Neural crest cell (in vitro differentiated cells): ENCODE data around the gene TBC1D26. TPM values are rescaled to one million over a fixed set of nuclear protein-coding genes. Genes with fewer than 3 reads are reported as not detected.
"Not testable (repeated sequence)": the region's sequence is repeated elsewhere in the genome, so short reads cannot be mapped to it uniquely, and the experiment has no call there.

ENCODE experiments used
- DNase-seq: peaks from one replicate; pipeline ENCODE4 v3.0.0; 2021; ENCODE audit warnings: low read depth, mixed read lengths, low spot score
- H3K27ac Mint-ChIP-seq: one replicate; pipeline ENCODE4 v1.8.0; 2021; ENCODE audit warnings: mild to moderate bottlenecking, mixed read lengths; ENCODE audit not compliant: unreplicated experiment
- H3K27me3 Mint-ChIP-seq: 2 replicates; pipeline ENCODE4 v1.8.0; 2021; ENCODE audit warnings: low read depth, mild to moderate bottlenecking, mixed read lengths
- H3K36me3 Mint-ChIP-seq: 2 replicates; pipeline ENCODE4 v1.8.0; 2021; ENCODE audit warnings: low read depth, mild to moderate bottlenecking, mixed read lengths
- H3K4me1 Mint-ChIP-seq: 2 replicates; pipeline ENCODE4 v1.8.0; 2021; ENCODE audit warnings: mixed read lengths
- H3K4me3 Mint-ChIP-seq: one replicate; pipeline ENCODE4 v1.8.0; 2021; ENCODE audit warnings: mild to moderate bottlenecking, mixed read lengths
- H3K9me3 Mint-ChIP-seq: 2 replicates; pipeline ENCODE4 v1.8.0; 2021; ENCODE audit warnings: mixed read lengths
- total RNA-seq: library from RNA; stranded (reverse); gene quantifications from 2 replicates; pipeline ENCODE4 v1.2.1, GENCODE V29; 2021
- TF ChIP-seq, protein P1 (sequence below): fragments of 200-600 bp; sonication (generic); conservative IDR thresholded peaks from 2 replicates; pipeline ENCODE4 v1.5.0; 2021; ENCODE audit warnings: antibody characterized with exemption, mild to moderate bottlenecking

TBC1D26 gene
- total RNA-seq, 1 donor from 2014 or later, result 1.9 TPM

DNA sequence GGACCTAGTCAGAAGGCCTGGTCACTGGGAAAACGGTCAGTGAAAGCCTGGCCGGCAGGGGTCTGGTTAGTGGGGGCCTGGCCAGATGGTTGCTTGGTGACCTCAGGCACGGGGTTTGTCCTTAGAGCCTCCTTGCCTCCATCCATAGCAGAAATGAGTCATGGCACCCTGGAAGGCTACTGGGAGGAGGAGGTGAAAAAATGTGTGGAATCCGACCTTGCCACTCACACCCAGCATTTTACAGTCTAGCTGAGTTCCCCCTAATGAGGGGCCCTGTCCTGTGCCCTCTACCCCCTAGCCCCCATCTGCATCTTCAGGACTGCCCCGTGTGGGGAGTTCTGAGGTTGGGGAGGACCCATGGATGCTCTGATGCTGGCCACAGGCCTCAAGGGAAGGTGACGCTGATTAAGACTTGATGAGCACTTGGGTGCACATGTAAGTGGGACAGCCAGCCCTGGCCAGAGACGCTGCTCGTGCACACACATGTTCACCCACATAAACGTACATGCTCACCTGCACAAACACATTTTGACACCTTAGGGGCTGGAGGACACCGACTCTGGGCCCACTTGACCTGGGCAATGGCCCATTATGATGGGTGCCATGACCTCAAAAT lies 1.2 kb downstream of the TBC1D26 start:
- not testable (repeated sequence) for H3K27me3 Mint-ChIP-seq, H3K36me3 Mint-ChIP-seq, H3K4me1 Mint-ChIP-seq, H3K9me3 Mint-ChIP-seq, H3K27ac Mint-ChIP-seq, H3K4me3 Mint-ChIP-seq, DNase-seq

DNA sequence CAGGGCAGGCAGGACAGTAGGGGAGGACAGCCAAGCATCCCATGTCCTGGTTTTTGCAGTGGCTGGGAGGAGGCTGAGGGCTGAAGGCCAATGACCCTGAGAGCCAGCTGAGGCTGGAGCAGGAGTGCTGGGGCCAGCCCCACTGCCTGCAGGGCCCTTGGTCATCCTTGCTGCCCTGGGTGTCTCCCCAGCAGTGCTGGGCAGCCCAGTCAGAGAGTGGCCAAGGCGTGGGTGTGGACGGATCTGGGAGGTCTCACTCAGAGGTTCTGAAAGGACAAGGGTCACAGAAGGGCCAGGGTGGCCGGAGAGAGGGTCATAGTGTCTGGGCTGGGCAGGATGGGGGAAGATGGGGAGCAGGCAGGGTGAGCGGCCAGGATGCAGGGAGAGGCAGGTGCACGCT lies 4.5 kb downstream of the TBC1D26 start:
- not testable (repeated sequence) for DNase-seq, H3K4me3 Mint-ChIP-seq, H3K36me3 Mint-ChIP-seq, H3K9me3 Mint-ChIP-seq, H3K27ac Mint-ChIP-seq, H3K4me1 Mint-ChIP-seq, H3K27me3 Mint-ChIP-seq

DNA sequence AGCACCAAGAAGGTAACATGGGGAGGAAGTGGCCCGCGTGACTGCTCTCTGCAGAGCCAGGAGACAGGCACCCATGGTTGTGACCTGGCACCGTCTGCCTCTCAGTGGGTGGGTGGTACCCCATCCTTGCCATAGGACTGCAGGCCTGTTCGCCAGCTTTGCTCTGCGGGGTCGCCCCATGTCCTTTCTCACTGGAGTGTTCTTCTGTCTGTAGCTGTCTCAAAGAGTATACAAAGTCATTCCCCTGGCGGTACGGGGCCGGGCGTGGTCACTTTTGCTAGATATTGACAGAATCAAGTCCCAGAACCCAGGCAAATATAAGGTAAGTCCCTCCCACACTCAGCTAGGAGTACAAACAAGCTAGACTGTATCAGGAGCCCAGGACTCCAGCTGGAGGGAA lies 6.0 kb downstream of the TBC1D26 start:
- H3K9me3 Mint-ChIP-seq, result no peaks in the 10 kb centered on the region
- no peaks in the 10 kb centered on the region for H3K4me1 Mint-ChIP-seq
- H3K27me3 Mint-ChIP-seq, result no peaks in the 10 kb centered on the region
- TF ChIP-seq, protein P1, sequence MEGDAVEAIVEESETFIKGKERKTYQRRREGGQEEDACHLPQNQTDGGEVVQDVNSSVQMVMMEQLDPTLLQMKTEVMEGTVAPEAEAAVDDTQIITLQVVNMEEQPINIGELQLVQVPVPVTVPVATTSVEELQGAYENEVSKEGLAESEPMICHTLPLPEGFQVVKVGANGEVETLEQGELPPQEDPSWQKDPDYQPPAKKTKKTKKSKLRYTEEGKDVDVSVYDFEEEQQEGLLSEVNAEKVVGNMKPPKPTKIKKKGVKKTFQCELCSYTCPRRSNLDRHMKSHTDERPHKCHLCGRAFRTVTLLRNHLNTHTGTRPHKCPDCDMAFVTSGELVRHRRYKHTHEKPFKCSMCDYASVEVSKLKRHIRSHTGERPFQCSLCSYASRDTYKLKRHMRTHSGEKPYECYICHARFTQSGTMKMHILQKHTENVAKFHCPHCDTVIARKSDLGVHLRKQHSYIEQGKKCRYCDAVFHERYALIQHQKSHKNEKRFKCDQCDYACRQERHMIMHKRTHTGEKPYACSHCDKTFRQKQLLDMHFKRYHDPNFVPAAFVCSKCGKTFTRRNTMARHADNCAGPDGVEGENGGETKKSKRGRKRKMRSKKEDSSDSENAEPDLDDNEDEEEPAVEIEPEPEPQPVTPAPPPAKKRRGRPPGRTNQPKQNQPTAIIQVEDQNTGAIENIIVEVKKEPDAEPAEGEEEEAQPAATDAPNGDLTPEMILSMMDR, result no peak
- H3K36me3 Mint-ChIP-seq, result no peaks in the 10 kb centered on the region
- no peak overlapping the region for H3K4me3 Mint-ChIP-seq
- no peak overlapping the region for H3K27ac Mint-ChIP-seq
- DNase-seq, result no peak

DNA sequence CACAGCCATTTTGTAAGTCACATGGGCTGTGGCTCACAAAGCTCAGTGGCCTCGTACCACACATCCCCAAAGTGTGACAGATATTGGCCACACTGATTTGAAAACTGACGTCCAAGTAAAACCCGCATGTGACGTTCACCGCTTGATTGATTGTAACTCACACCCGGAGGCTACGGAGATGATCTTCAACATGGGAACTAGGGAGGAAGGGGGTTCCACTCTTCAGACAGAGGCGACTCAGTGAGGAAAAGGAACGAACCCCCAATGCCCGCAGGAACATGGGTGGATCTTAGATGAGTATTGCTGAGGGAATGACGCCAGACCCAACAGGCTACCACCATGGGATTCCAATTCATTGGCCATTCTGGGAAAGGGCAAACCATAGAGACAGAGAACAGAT lies 7.2 kb downstream of the TBC1D26 start:
- H3K4me3 Mint-ChIP-seq, H3K9me3 Mint-ChIP-seq, H3K27ac Mint-ChIP-seq, H3K27me3 Mint-ChIP-seq, H3K36me3 Mint-ChIP-seq, H3K4me1 Mint-ChIP-seq, DNase-seq: not testable (repeated sequence)

DNA sequence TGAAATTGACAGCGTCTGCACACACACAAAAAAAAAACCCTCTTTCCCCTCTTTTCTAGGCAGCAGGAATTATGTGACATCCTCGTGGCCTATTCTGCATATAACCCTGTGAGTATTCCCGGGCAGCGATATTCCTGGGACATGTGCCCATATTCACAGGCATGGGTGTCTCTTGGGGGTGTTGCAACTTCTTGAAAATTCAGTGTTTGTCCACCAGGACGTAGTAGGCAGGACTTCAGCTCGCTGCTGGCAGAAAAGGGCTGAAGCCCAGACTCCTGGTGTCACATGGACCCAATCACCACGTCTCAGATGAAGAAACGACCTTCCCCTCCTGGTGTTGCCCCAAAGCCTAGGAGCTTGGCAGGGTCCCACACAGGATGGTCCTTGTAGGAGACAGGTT lies 8.0 kb downstream of the TBC1D26 start:
- not testable (repeated sequence) for H3K27ac Mint-ChIP-seq, H3K9me3 Mint-ChIP-seq, H3K27me3 Mint-ChIP-seq, H3K36me3 Mint-ChIP-seq, DNase-seq, H3K4me3 Mint-ChIP-seq, H3K4me1 Mint-ChIP-seq

DNA sequence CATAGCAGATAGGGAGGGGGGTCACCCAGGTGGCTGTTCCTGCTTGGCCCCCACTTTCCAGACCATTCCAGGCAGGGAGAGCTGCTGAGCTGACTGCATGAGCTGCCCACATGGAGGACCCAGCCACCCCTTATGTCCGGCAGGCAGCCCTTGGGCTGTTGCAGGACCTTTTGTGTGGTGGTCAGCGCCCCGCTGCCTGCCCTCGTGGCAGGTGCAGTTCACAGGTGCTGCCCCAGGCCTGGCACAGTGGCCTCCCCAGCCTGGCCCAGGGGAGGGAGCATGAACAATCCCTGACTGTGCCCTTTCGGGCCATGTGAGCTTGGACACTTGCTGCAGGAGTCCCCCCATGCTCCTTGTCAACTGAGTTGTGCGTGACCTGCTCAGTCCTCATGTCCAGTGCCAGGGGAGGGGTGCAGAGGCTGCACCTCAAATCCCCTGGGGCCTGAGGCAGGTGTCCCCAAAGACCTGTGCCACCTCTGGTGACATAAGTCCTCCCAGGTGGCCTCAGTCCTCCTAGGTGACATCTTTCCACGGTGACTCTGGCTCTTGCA lies 8.6 kb downstream of the TBC1D26 start:
- H3K4me1 Mint-ChIP-seq, result no peaks in the 10 kb centered on the region
- H3K9me3 Mint-ChIP-seq, result no peaks in the 10 kb centered on the region
- H3K27me3 Mint-ChIP-seq, result no peaks in the 10 kb centered on the region
- TF ChIP-seq, protein P1, result no peak
- H3K27ac Mint-ChIP-seq, result no peak overlapping the region
- no peak overlapping the region for H3K4me3 Mint-ChIP-seq
- no peak for DNase-seq
- H3K36me3 Mint-ChIP-seq, result no peaks in the 10 kb centered on the region

DNA sequence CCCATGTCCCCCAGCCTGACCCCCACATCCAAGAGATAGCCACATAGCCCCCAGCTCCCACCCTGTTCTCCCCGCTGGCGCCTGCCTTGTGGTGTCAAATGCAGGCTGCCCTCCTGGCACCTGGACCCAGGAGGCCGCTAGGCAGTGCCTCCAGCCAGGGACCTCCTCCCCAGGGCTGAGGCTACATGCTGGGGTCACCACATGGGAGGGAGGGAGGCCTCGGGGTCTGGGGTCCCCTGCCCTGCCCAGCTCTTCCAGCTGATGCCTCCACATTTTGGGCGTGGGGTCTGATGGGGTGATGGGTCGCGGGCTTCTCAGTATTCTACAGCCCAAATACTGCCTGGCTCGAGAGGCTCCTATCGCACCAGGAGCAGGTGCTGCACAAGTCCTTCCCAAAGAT lies 9.5 kb downstream of the TBC1D26 start:
- DNase-seq, result no peak
- Mint-ChIP-seq H3K4me3 (no peak overlapping the region), H3K9me3 (peaks cover 3% of the 10 kb centered on the region), H3K36me3 (no peaks in the 10 kb centered on the region), H3K27ac (no peak overlapping the region), H3K4me1 (no peaks in the 10 kb centered on the region), H3K27me3 (no peaks in the 10 kb centered on the region)
- TF ChIP-seq, protein P1, result no peak
